Activated naive CD4-positive, alpha-beta T cell treated with anti-CD3 and anti-CD28 coated beads, Interleukin-2, amount 50 U/mL, for 24 hours (primary cell): ENCODE results near the gene FBXL13.
"Not testable (repeated sequence)": the region's sequence is repeated elsewhere in the genome, so short reads cannot be mapped to it uniquely, and the experiment has no call there.

Experiments used
- H3K27ac Mint-ChIP-seq: one replicate; pipeline ENCODE4 v1.8.0; 2021; ENCODE audit warnings: mild to moderate bottlenecking, mixed read lengths
- H3K27me3 Mint-ChIP-seq: one replicate; pipeline ENCODE4 v1.8.0; 2021; ENCODE audit warnings: mixed read lengths
- H3K36me3 Mint-ChIP-seq: one replicate; pipeline ENCODE4 v1.8.0; 2021; ENCODE audit warnings: mixed read lengths
- H3K4me1 Mint-ChIP-seq: one replicate; pipeline ENCODE4 v1.8.0; 2021; ENCODE audit warnings: mixed read lengths
- H3K4me3 Mint-ChIP-seq: one replicate; pipeline ENCODE4 v1.8.0; 2021; ENCODE audit warnings: mild to moderate bottlenecking, mixed read lengths
- H3K9me3 Mint-ChIP-seq: one replicate; pipeline ENCODE4 v1.8.0; 2021; ENCODE audit warnings: mixed read lengths

The FBXL13 gene

GRCh38 chr7:102925976-102926782 is 148.4 kb downstream of the FBXL13 start:
- H3K4me3 Mint-ChIP-seq = no peak overlapping the region
- H3K4me1 Mint-ChIP-seq = no peaks in the 10 kb centered on the region
- no peaks in the 10 kb centered on the region for H3K9me3 Mint-ChIP-seq
- H3K27ac Mint-ChIP-seq = no peak overlapping the region
- no peaks in the 10 kb centered on the region for H3K27me3 Mint-ChIP-seq
- peaks cover 2% of the 10 kb centered on the region for H3K36me3 Mint-ChIP-seq

- H3K36me3 Mint-ChIP-seq = no peaks in the 10 kb centered on the region
- H3K4me1 Mint-ChIP-seq = no peaks in the 10 kb centered on the region
- H3K27ac Mint-ChIP-seq = no peak overlapping the region
- no peaks in the 10 kb centered on the region for H3K9me3 Mint-ChIP-seq
- H3K27me3 Mint-ChIP-seq = no peaks in the 10 kb centered on the region
- no peak overlapping the region for H3K4me3 Mint-ChIP-seq
Measured at GRCh38 chr7:102918845-102919244, 155.8 kb downstream of the FBXL13 start.

- H3K27ac Mint-ChIP-seq = no peak overlapping the region
- no peaks in the 10 kb centered on the region for H3K27me3 Mint-ChIP-seq
- no peaks in the 10 kb centered on the region for H3K9me3 Mint-ChIP-seq
- no peak overlapping the region for H3K4me3 Mint-ChIP-seq
- H3K4me1 Mint-ChIP-seq = no peaks in the 10 kb centered on the region
- no peaks in the 10 kb centered on the region for H3K36me3 Mint-ChIP-seq
Measured at GRCh38 chr7:102917436-102918353, 156.9 kb downstream of the FBXL13 start.

GRCh38 chr7:102916881-102917280 is 157.7 kb downstream of the FBXL13 start:
- no peak overlapping the region for H3K27ac Mint-ChIP-seq
- H3K9me3 Mint-ChIP-seq = no peaks in the 10 kb centered on the region
- no peaks in the 10 kb centered on the region for H3K36me3 Mint-ChIP-seq
- H3K27me3 Mint-ChIP-seq = no peaks in the 10 kb centered on the region
- H3K4me1 Mint-ChIP-seq = no peaks in the 10 kb centered on the region
- no peak overlapping the region for H3K4me3 Mint-ChIP-seq

- no peaks in the 10 kb centered on the region for H3K9me3 Mint-ChIP-seq
- H3K36me3 Mint-ChIP-seq = no peaks in the 10 kb centered on the region
- H3K27me3 Mint-ChIP-seq = no peaks in the 10 kb centered on the region
- no peak overlapping the region for H3K27ac Mint-ChIP-seq
- no peaks in the 10 kb centered on the region for H3K4me1 Mint-ChIP-seq
- H3K4me3 Mint-ChIP-seq = no peak overlapping the region
Measured at GRCh38 chr7:102916426-102916825, 158.2 kb downstream of the FBXL13 start.

- H3K27ac Mint-ChIP-seq = no peak overlapping the region
- peaks cover 6% of the 10 kb centered on the region for H3K36me3 Mint-ChIP-seq
- no peaks in the 10 kb centered on the region for H3K4me1 Mint-ChIP-seq
- no peak overlapping the region for H3K4me3 Mint-ChIP-seq
- H3K9me3 Mint-ChIP-seq = no peaks in the 10 kb centered on the region
- H3K27me3 Mint-ChIP-seq = no peaks in the 10 kb centered on the region
Measured at GRCh38 chr7:102914585-102914984, 160.0 kb downstream of the FBXL13 start.

- Mint-ChIP-seq H3K27ac (no peak overlapping the region), H3K36me3 (peaks cover 6% of the 10 kb centered on the region), H3K27me3 (no peaks in the 10 kb centered on the region)
Measured at GRCh38 chr7:102913826-102914225, 160.8 kb downstream of the FBXL13 start.

GRCh38 chr7:102912742-102913141 is 161.9 kb downstream of the FBXL13 start, which contains the start of gene LRRC17:
Gene LRRC17 (plus strand): TSS chr7:102913000. CDS start chr7:102933914, 20,914 bp downstream.
- Mint-ChIP-seq H3K27me3 (no peaks in the 10 kb centered on the region), H3K27ac (no peak within 1 kb of the TSS), H3K4me3 (no peak within 1 kb of the TSS), H3K36me3 (peaks cover 8% of the 10 kb centered on the region), H3K4me1 (no peaks in the 10 kb centered on the region), H3K9me3 (no peaks in the 10 kb centered on the region)

More at GRCh38 chr7:102913826-102914225, 160.8 kb downstream of the FBXL13 start:
- Mint-ChIP-seq H3K4me3 (no peak overlapping the region), H3K4me1 (no peaks in the 10 kb centered on the region), H3K9me3 (no peaks in the 10 kb centered on the region)

- Mint-ChIP-seq H3K27ac (no peak overlapping the region), H3K9me3 (peaks cover 14% of the 10 kb centered on the region), H3K4me3 (no peak overlapping the region), H3K4me1 (no peaks in the 10 kb centered on the region), H3K27me3 (no peaks in the 10 kb centered on the region), H3K36me3 (peaks cover 18% of the 10 kb centered on the region)
Measured at GRCh38 chr7:102908676-102909075, 165.9 kb downstream of the FBXL13 start.

- H3K4me1 Mint-ChIP-seq, H3K27ac Mint-ChIP-seq, H3K27me3 Mint-ChIP-seq, H3K4me3 Mint-ChIP-seq: not testable (repeated sequence)
- Mint-ChIP-seq H3K36me3 (peaks cover 13% of the 10 kb centered on the region), H3K9me3 (peaks cover 14% of the 10 kb centered on the region)
Measured at GRCh38 chr7:102903576-102903975, 171.0 kb downstream of the FBXL13 start.

GRCh38 chr7:102902052-102902451 is 172.5 kb downstream of the FBXL13 start:
- not testable (repeated sequence) for H3K27me3 Mint-ChIP-seq, H3K4me3 Mint-ChIP-seq, H3K27ac Mint-ChIP-seq, H3K36me3 Mint-ChIP-seq, H3K4me1 Mint-ChIP-seq
- H3K9me3 Mint-ChIP-seq = peaks cover 14% of the 10 kb centered on the region

- no peaks in the 10 kb centered on the region for H3K36me3 Mint-ChIP-seq
Measured at GRCh38 chr7:102898532-102898859, 176.1 kb downstream of the FBXL13 start.

GRCh38 chr7:102897856-102898531 is 176.6 kb downstream of the FBXL13 start:
- Mint-ChIP-seq H3K4me3 (no peak overlapping the region), H3K9me3 (no peaks in the 10 kb centered on the region), H3K27ac (no peak overlapping the region)

More at GRCh38 chr7:102898532-102898859, 176.1 kb downstream of the FBXL13 start:
- no peaks in the 10 kb centered on the region for H3K27me3 Mint-ChIP-seq
- H3K4me1 Mint-ChIP-seq = no peaks in the 10 kb centered on the region
- no peak overlapping the region for H3K4me3 Mint-ChIP-seq
- H3K27ac Mint-ChIP-seq = no peak overlapping the region
- no peaks in the 10 kb centered on the region for H3K9me3 Mint-ChIP-seq

GRCh38 chr7:102897211-102897631 is 177.4 kb downstream of the FBXL13 start:
- Mint-ChIP-seq H3K27ac (no peak overlapping the region), H3K9me3 (no peaks in the 10 kb centered on the region), H3K4me3 (no peak overlapping the region), H3K4me1 (no peaks in the 10 kb centered on the region), H3K27me3 (no peaks in the 10 kb centered on the region), H3K36me3 (peaks cover 1% of the 10 kb centered on the region)

More at GRCh38 chr7:102897856-102898531, 176.6 kb downstream of the FBXL13 start:
- Mint-ChIP-seq H3K4me1 (no peaks in the 10 kb centered on the region), H3K36me3 (peaks cover under 1% of the 10 kb centered on the region), H3K27me3 (no peaks in the 10 kb centered on the region)

- peaks cover 1% of the 10 kb centered on the region for H3K36me3 Mint-ChIP-seq
- no peaks in the 10 kb centered on the region for H3K9me3 Mint-ChIP-seq
- H3K4me1 Mint-ChIP-seq = no peaks in the 10 kb centered on the region
- H3K4me3 Mint-ChIP-seq = no peak overlapping the region
- H3K27me3 Mint-ChIP-seq = no peaks in the 10 kb centered on the region
- no peak overlapping the region for H3K27ac Mint-ChIP-seq
Measured at GRCh38 chr7:102896585-102896984, 178.0 kb downstream of the FBXL13 start.
